K562 (cell line): Measurements from ENCODE around the gene SERPINB4. TPM values are rescaled to one million over a fixed set of nuclear protein-coding genes. Genes with fewer than 3 reads are reported as not detected.

Experiments
- ATAC-seq: fragments of 200-7000 bp; cut with Tn5 transposase; 3 replicates; pipeline ENCODE4 v1.9.1; 2020; ENCODE audit warnings: moderate library complexity
- BruUV-seq: library from RNA; stranded (reverse); fragments of 400-500 nt; replicated peaks from 2 replicates; lab custom pipeline; 2021; lab: Mats Ljungman, UMichigan
- CTCF ChIA-PET: fragments of 300-600 bp; formaldehyde crosslinking; extraction: SDS; loops from one replicate; lab custom pipeline; 2021; ENCODE audit warnings: low intra/inter-chr PET ratio; lab: Yijun Ruan, JAX
- POLR2A ChIA-PET: fragments of 300-600, 350-650 bp; sonication (Branson Sonifier 250); formaldehyde crosslinking; extraction: SDS; loops from one replicate; lab custom pipeline; 2021; ENCODE audit warnings: antibody characterized with exemption, inconsistent platforms; lab: Yijun Ruan, JAX
- DNase-seq, 4 experiments: peaks; one replicate each; pipeline versions ENCODE4 v3.0.0 to v3.0.0-alpha.2; 2011 to 2018; ENCODE audit warnings: low spot score in 3 of 4, mixed read lengths in 3 of 4; ENCODE audit errors: extremely low read depth in 1 of 4
- FAIRE-seq: peaks from 2 replicates; lab custom pipeline; 2011; peaks lifted over from hg19 to GRCh38; lab: Jason Lieb, UNC
- H2AFZ ChIP-seq: 2 replicates; pipeline ENCODE4 v1.6.0; 2011; ENCODE audit warnings: low read depth, low read length, control low read depth, inconsistent platforms
- H3K27ac ChIP-seq: fragments of 200-600 bp; 3 replicates; pipeline ENCODE4 v1.8.0; 2011; ENCODE audit warnings: low read depth, mild to moderate bottlenecking, control low read depth, inconsistent platforms, low read length, moderate library complexity, mixed read lengths; ENCODE audit errors: extremely low read depth
- H3K27me3 ChIP-seq, 2 experiments: fragments of 300-600 bp in 1 of 2; 2 replicates in 1 of 2; 3 replicates in 1 of 2; pipeline versions ENCODE4 v1.6.0 to v1.8.0; 2011; ENCODE audit warnings: inconsistent platforms in 2 of 2, low read length in 2 of 2, mild to moderate bottlenecking in 1 of 2, mixed read lengths in 1 of 2, moderate library complexity in 1 of 2; ENCODE audit not compliant: control insufficient read depth in 2 of 2, insufficient read depth in 2 of 2
- H3K36me3 ChIP-seq: fragments of 300-600 bp; 3 replicates; pipeline ENCODE4 v1.8.0; 2011; ENCODE audit warnings: mild to moderate bottlenecking, low read length, inconsistent platforms; ENCODE audit not compliant: control insufficient read depth, insufficient read depth
- H3K4me1 ChIP-seq, 2 experiments: fragments of 200-600 bp in 1 of 2; replicated peaks in 1 of 2; 2 replicates in 1 of 2; 3 replicates in 1 of 2; pipeline versions ENCODE4 v1.5.1 to v1.8.0; 2011; ENCODE audit warnings: inconsistent platforms in 2 of 2, low read length in 2 of 2, mild to moderate bottlenecking in 1 of 2, mixed read lengths in 1 of 2, moderate library complexity in 1 of 2; ENCODE audit not compliant: control insufficient read depth in 2 of 2, insufficient read depth in 2 of 2
- H3K4me2 ChIP-seq: 2 replicates; pipeline ENCODE4 v1.6.1; 2011; ENCODE audit warnings: low read length, control low read depth, inconsistent platforms, mixed read lengths; ENCODE audit not compliant: insufficient read depth
- H3K4me3 ChIP-seq: fragments of 200-600 bp; sonication (generic), shearing (Covaris generic); 2 replicates; pipeline ENCODE4 v1.5.1; 2016; ENCODE audit warnings: control low read depth, inconsistent platforms
- H3K79me2 ChIP-seq: fragments of 200-600 bp; 3 replicates; pipeline ENCODE4 v1.8.0; 2011; ENCODE audit warnings: low read length, inconsistent platforms; ENCODE audit not compliant: control insufficient read depth, insufficient read depth
- H3K9ac ChIP-seq, 2 experiments: 2 replicates each; pipeline versions ENCODE4 v1.6.0 to v1.6.1; 2011; ENCODE audit warnings: low read depth in 2 of 2, low read length in 2 of 2, control low read depth in 1 of 2, inconsistent platforms in 1 of 2, mild to moderate bottlenecking in 1 of 2, mixed read lengths in 1 of 2; ENCODE audit not compliant: insufficient read depth in 1 of 2
- H3K9me1 ChIP-seq: one replicate; pipeline ENCODE4 v1.6.0; 2011; ENCODE audit warnings: inconsistent platforms, mild to moderate bottlenecking, low read length, moderate library complexity; ENCODE audit not compliant: control insufficient read depth, insufficient read depth
- H3K9me3 ChIP-seq: replicated peaks from 2 replicates; pipeline ENCODE4 v1.5.1; 2011; ENCODE audit warnings: low read depth, low read length, inconsistent platforms; ENCODE audit not compliant: control insufficient read depth, insufficient read depth
- H4K20me1 ChIP-seq: replicated peaks from 2 replicates; pipeline ENCODE4 v1.6.1; 2011; ENCODE audit warnings: low read length, inconsistent platforms, mixed read lengths; ENCODE audit not compliant: control insufficient read depth, insufficient read depth
- CBX2 ChIP-seq: fragments of 200-600 bp; sonication (generic); IDR thresholded peaks from one replicate; pipeline ENCODE4 v1.6.1; 2012; ENCODE audit warnings: mild to moderate bottlenecking, low read length, inconsistent platforms; ENCODE audit not compliant: insufficient read depth, poor library complexity, severe bottlenecking
- DEAF1 ChIP-seq: fragments of 450-650 bp; formaldehyde crosslinking; IDR thresholded peaks from 2 replicates; pipeline ENCODE4 v1.4.0; 2020; ENCODE audit warnings: mild to moderate bottlenecking, moderate library complexity
- ETS2 ChIP-seq: IDR thresholded peaks from 2 replicates; pipeline ENCODE4 v1.6.1; 2016; ENCODE audit warnings: borderline replicate concordance, missing genetic modification characterization, mild to moderate bottlenecking, moderate library complexity, missing compliant biosample characterization; ENCODE audit not compliant: poor library complexity, severe bottlenecking
- HEY1 ChIP-seq: fragments of 250-450 bp; sonication (Bioruptor Pico); IDR thresholded peaks from 2 replicates; pipeline ENCODE4 v1.5.0; 2020; ENCODE audit warnings: mild to moderate bottlenecking, moderate library complexity, borderline replicate concordance
- IRF2 ChIP-seq: sonication (generic); formaldehyde crosslinking; IDR thresholded peaks from 2 replicates; pipeline ENCODE4 v1.8.1; 2022; ENCODE audit warnings: mild to moderate bottlenecking, missing genetic modification reagents
- LARP7 ChIP-seq: fragments of 450-650 bp; IDR thresholded peaks from 2 replicates; pipeline ENCODE4 v1.6.1; 2016
- MEIS2 ChIP-seq: fragments of 450-650 bp; IDR thresholded peaks from 2 replicates; pipeline ENCODE4 v1.6.1; 2014; ENCODE audit warnings: mild to moderate bottlenecking; ENCODE audit not compliant: partially characterized antibody
- PHF21A ChIP-seq: fragments of 450-650 bp; IDR thresholded peaks from 2 replicates; pipeline ENCODE4 v1.6.1; 2017; ENCODE audit warnings: low read depth, borderline replicate concordance
- RAD51 ChIP-seq: fragments of 450-650 bp; IDR thresholded peaks from 2 replicates; pipeline ENCODE4 v1.7.1; 2016; ENCODE audit warnings: low read depth, mild to moderate bottlenecking, borderline replicate concordance
- SMARCB1 ChIP-seq: IDR thresholded peaks from 2 replicates; pipeline ENCODE4 v1.6.1; 2011; ENCODE audit warnings: improper control_type of control experiment, low read depth; ENCODE audit not compliant: insufficient read length
- TAF1 ChIP-seq: IDR thresholded peaks from 2 replicates; pipeline ENCODE4 v1.6.1; 2011; ENCODE audit warnings: mild to moderate bottlenecking, low read length, moderate library complexity; ENCODE audit not compliant: insufficient read depth, control insufficient read depth, severe bottlenecking; ENCODE audit errors: extremely low read depth
- TCF15 ChIP-seq: fragments of 250-450 bp; sonication (Bioruptor Pico); IDR thresholded peaks from 2 replicates; pipeline ENCODE4 v1.8.0; 2022; ENCODE audit warnings: moderate library complexity, mild to moderate bottlenecking, inconsistent platforms
- THRAP3 ChIP-seq: fragments of 450-650 bp; IDR thresholded peaks from 2 replicates; pipeline ENCODE4 v1.6.1; 2016; ENCODE audit warnings: mild to moderate bottlenecking, inconsistent platforms, borderline replicate concordance
- XRCC3 ChIP-seq: fragments of 450-650 bp; IDR thresholded peaks from 2 replicates; pipeline ENCODE4 v1.6.1; 2017; ENCODE audit warnings: mild to moderate bottlenecking, moderate library complexity
- ZFP36 ChIP-seq: fragments of 150-350 bp; IDR thresholded peaks from 2 replicates; pipeline ENCODE4 v1.6.1; 2018; ENCODE audit warnings: low read length, low read depth; ENCODE audit not compliant: partially characterized antibody
- ZNF253 ChIP-seq: fragments of 250-450 bp; sonication (Bioruptor Pico); conservative IDR thresholded peaks from 2 replicates; pipeline ENCODE4 v1.6.1; 2021; ENCODE audit warnings: mild to moderate bottlenecking
- ZNF384 ChIP-seq: IDR thresholded peaks from 2 replicates; pipeline ENCODE4 v1.6.1; 2012; ENCODE audit warnings: low read depth, low read length, improper control_type of control experiment
- ZZZ3 ChIP-seq: fragments of 450-650 bp; IDR thresholded peaks from 2 replicates; pipeline ENCODE4 v1.6.1; 2016; ENCODE audit warnings: antibody characterized with exemption, mild to moderate bottlenecking, moderate library complexity
- WGBS: fragments of 100-300 bp; shearing (Covaris generic); methylation state at CpG from one replicate; pipeline ENCODE4 v1.1.6; 2016; ENCODE audit warnings: low coverage, mixed read lengths; ENCODE audit not compliant: insufficient coverage; ENCODE audit errors: missing lambda C conversion rate; 5-methylcytosine and 5-hydroxymethylcytosine counted together
- in situ Hi-C: fragments of 300-500 bp; cut with MboI; formaldehyde crosslinking; loops from 4 replicates; pipeline ENCODE4 v1.15.0; 2018; ENCODE audit warnings: inconsistent platforms, mixed read lengths
- intact Hi-C: fragments of 100-400 bp; cut with micrococcal nuclease; formaldehyde crosslinking; loops from 2 replicates; pipeline ENCODE4 v1.14.2; 2022
- polyA plus RNA-seq, 8 experiments: library from polyadenylated mRNA; depleted of rRNA in 4 of 8; stranded (reverse) in 5 of 8; unstranded in 3 of 8; fragments of >200 nt; fragmentation: Nextera tagmentation in 2 of 8; fragmentation: Illumina TruSeq in 1 of 8; extraction: Ambion mirVana in 2 of 8; extraction: Trizol in 1 of 8; gene quantifications; 2 replicates each; pipeline versions ENCODE4 v1.2.1 to v1.2.3, GENCODE V29; 2011 to 2014; ENCODE audit warnings: inconsistent platforms in 1 of 8, missing spikeins in 1 of 8
- total RNA-seq, 7 experiments: library from RNA; depleted of rRNA in 6 of 7; stranded (reverse); fragments of >200 nt in 6 of 7; fragmentation: Illumina TruSeq in 2 of 7; extraction: Trizol in 2 of 7; gene quantifications; 2 replicates each; pipeline versions ENCODE4 v1.2.1 to v1.2.3, GENCODE V29; 2011 to 2021; ENCODE audit warnings: low replicate concordance in 1 of 7
- TF ChIP-seq, protein P1 (sequence below): sonication (generic); formaldehyde crosslinking; IDR thresholded peaks from 2 replicates; pipeline ENCODE4 v1.8.0; 2022; ENCODE audit warnings: mild to moderate bottlenecking, missing genetic modification reagents
- TF ChIP-seq, protein P2 (sequence below): fragments of 450-650 bp; IDR thresholded peaks from 2 replicates; pipeline ENCODE4 v1.6.1; 2017; ENCODE audit warnings: mild to moderate bottlenecking, moderate library complexity

SERPINB4 gene
- total and polyA plus RNA-seq, 9 of the 15 experiments (the other 6 are each of a cell fraction or from before 2014, with no cell fraction given) = not detected

- TF ChIP-seq ETS2 (tag) (no peak), XRCC3 (no peak), THRAP3 (no peak), HEY1 (CRISPR knock-in tag) (no peak), IRF2 (CRISPR knock-in tag) (no peak), PHF21A (no peak)
- TF ChIP-seq, protein P1, sequence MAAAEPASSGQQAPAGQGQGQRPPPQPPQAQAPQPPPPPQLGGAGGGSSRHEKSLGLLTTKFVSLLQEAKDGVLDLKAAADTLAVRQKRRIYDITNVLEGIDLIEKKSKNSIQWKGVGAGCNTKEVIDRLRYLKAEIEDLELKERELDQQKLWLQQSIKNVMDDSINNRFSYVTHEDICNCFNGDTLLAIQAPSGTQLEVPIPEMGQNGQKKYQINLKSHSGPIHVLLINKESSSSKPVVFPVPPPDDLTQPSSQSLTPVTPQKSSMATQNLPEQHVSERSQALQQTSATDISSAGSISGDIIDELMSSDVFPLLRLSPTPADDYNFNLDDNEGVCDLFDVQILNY (CRISPR knock-in tag) = no peak
Observed at GRCh38 chr18:63683890-63684289, 39.8 kb upstream of the SERPINB4 start (continued).

DNA sequence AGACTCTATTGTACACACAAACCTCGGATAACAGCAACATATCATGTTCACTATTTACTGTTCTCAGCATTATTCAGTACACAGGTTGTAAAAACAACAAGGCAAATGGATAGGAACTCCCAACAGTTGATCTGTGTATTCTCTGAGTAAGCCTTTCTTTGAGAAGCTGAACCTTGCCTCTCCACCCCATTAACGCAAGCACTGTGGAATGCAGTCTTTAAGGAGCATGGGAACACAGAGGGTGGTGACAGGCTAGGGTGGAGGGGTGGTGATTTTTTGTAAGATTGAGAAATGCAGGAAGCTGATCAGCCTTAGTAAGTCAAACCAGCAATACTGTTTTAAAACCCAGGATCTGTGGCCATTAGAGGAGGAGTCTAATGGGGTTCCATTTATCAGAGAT lies 39.1 kb upstream of the SERPINB4 start:
- Histone ChIP-seq H3K9me1 (no peaks in the 10 kb centered on the region), H3K27ac (no peak overlapping the region), H3K4me3 (no peak overlapping the region), H3K36me3 (no peaks in the 10 kb centered on the region), H3K27me3 (no peaks in the 10 kb centered on the region), H2AFZ (no peak overlapping the region), H3K9ac (no peak overlapping the region), H3K4me2 (no peak overlapping the region), H3K4me1 (no peaks in the 10 kb centered on the region), H3K79me2 (no peaks in the 10 kb centered on the region), H4K20me1 (no peaks in the 10 kb centered on the region), H3K9me3 (no peaks in the 10 kb centered on the region)
- ChIA-PET POLR2A (no interaction called here), CTCF (no interaction called here)
- in situ Hi-C loops = no loop called here
- FAIRE-seq = no peak
- 0% methylated on average over 1 of the region's 2 CpGs for WGBS
- DNase-seq = no peak
- no TSS peak for BruUV-seq
- intact Hi-C loops = no loop called here
- no peak for ATAC-seq
- no peak for TF ChIP-seq TCF15
- TF ChIP-seq, protein P2, sequence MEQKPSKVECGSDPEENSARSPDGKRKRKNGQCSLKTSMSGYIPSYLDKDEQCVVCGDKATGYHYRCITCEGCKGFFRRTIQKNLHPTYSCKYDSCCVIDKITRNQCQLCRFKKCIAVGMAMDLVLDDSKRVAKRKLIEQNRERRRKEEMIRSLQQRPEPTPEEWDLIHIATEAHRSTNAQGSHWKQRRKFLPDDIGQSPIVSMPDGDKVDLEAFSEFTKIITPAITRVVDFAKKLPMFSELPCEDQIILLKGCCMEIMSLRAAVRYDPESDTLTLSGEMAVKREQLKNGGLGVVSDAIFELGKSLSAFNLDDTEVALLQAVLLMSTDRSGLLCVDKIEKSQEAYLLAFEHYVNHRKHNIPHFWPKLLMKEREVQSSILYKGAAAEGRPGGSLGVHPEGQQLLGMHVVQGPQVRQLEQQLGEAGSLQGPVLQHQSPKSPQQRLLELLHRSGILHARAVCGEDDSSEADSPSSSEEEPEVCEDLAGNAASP = no peak
- TF ChIP-seq LARP7 = no peak
- TF ChIP-seq ZFP36 = no peak
- TF ChIP-seq ZNF253 (CRISPR knock-in tag) = no peak
- TF ChIP-seq TAF1 = no peak
- TF ChIP-seq CBX2 = no peak
- no peak for TF ChIP-seq SMARCB1
- TF ChIP-seq ZNF384 = no peak
- TF ChIP-seq ZZZ3 = no peak
- TF ChIP-seq RAD51 = no peak
- no peak for TF ChIP-seq MEIS2
- TF ChIP-seq DEAF1 = no peak
